HG02642 (cell line): ENCODE measurements around the gene NEB.

Experiments
- ATAC-seq: cut with Tn5 transposase; IDR thresholded peaks from one replicate; pipeline ENCODE4 v1.9.1; 2021; ENCODE audit warnings: mild to moderate bottlenecking; ENCODE audit not compliant: unreplicated experiment, poor library complexity

The NEB gene

GRCh38 chr2:151498178-151498577 lies 236.1 kb downstream of the NEB start:
- no peak for ATAC-seq

- no peak for ATAC-seq
Measured at GRCh38 chr2:151491496-151491895, 242.8 kb downstream of the NEB start.

GRCh38 chr2:151490276-151490675 lies 244.0 kb downstream of the NEB start:
- ATAC-seq: no peak

- ATAC-seq: no peak
Measured at GRCh38 chr2:151486053-151486452, 248.2 kb downstream of the NEB start.

- ATAC-seq: no peak
Measured at GRCh38 chr2:151484100-151484499, 250.2 kb downstream of the NEB start.

- ATAC-seq: no peak
Measured at GRCh38 chr2:151483546-151483945, 250.7 kb downstream of the NEB start.

GRCh38 chr2:151482171-151482725 lies 252.0 kb downstream of the NEB start:
- no peak for ATAC-seq

GRCh38 chr2:151481744-151482143 lies 252.5 kb downstream of the NEB start:
- ATAC-seq: peak; percentile 69

GRCh38 chr2:151478011-151478410 lies 256.3 kb downstream of the NEB start:
- ATAC-seq: no peak

- no peak for ATAC-seq
Measured at GRCh38 chr2:151476287-151476686, 258.0 kb downstream of the NEB start.

- ATAC-seq: no peak
Measured at GRCh38 chr2:151475071-151475470, 259.2 kb downstream of the NEB start.

- ATAC-seq: no peak
Measured at GRCh38 chr2:151472966-151473365, 261.3 kb downstream of the NEB start.

GRCh38 chr2:151470556-151470955 lies 263.7 kb downstream of the NEB start:
- ATAC-seq: no peak

GRCh38 chr2:151465771-151466170 lies 268.5 kb downstream of the NEB start:
- ATAC-seq: no peak

- no peak for ATAC-seq
Measured at GRCh38 chr2:151459358-151459757, 274.9 kb downstream of the NEB start.

- ATAC-seq: no peak
Measured at GRCh38 chr2:151439127-151439526, 295.1 kb downstream of the NEB start.

- no peak for ATAC-seq
Measured at GRCh38 chr2:151438506-151438905, 295.8 kb downstream of the NEB start.

- no peak for ATAC-seq
Measured at GRCh38 chr2:151437630-151438029, 296.6 kb downstream of the NEB start.
